ENCODE results near the gene SCMH1.

- TF ChIP-seq SP1 (IDR thresholded peaks at IDR 0.05; ENCODE audit: low read depth) (no peak), POLR2A (IDR thresholded peaks at IDR 0.05; ENCODE audit: borderline replicate concordance, extremely low read depth, insufficient read depth, insufficient read length) (no peak), CTCF (IDR thresholded peaks at IDR 0.05 in 2 of 3, conservative IDR thresholded peaks at IDR 0.05 in 1 of 3; ENCODE audit: borderline replicate concordance in 1 of 3, insufficient read depth in 1 of 3, low read depth in 2 of 3, low read length in 2 of 3) (no peak), EZH2phosphoT487 (IDR thresholded peaks at IDR 0.05; ENCODE audit: borderline replicate concordance) (no peak), YY1 (IDR thresholded peaks at IDR 0.05; ENCODE audit: extremely low read depth, insufficient replicate concordance, low read depth, low read length) (no peak), ZBTB33 (IDR thresholded peaks at IDR 0.05; ENCODE audit: extremely low read depth, insufficient replicate concordance, low read length) (no peak), RAD21 (IDR thresholded peaks at IDR 0.05; ENCODE audit: low read depth) (no peak)
These were observed 231.8 kb downstream of the SCMH1 start for GRCh38 chr1:41010345-41010744.
